ENCODE data around the gene KCNE4.

Gene KCNE4

GRCh38 chr2:223083402-223084070 is 31.5 kb downstream of the KCNE4 start:
- no peak overlapping the region for H3K4me3 ChIP-seq (ENCODE audit: low read depth, low read length)

- no peak overlapping the region for H3K4me3 ChIP-seq (ENCODE audit: low read depth, low read length)
These were observed 32.9 kb downstream of the KCNE4 start for GRCh38 chr2:223084873-223085272.

GRCh38 chr2:223086370-223086981 is 34.5 kb downstream of the KCNE4 start:
- H3K4me3 ChIP-seq (ENCODE audit: low read depth, low read length) = no peak overlapping the region

GRCh38 chr2:223087466-223087865 is 35.5 kb downstream of the KCNE4 start:
- no peak overlapping the region for H3K4me3 ChIP-seq (ENCODE audit: low read depth, low read length)

- H3K4me3 ChIP-seq (ENCODE audit: low read depth, low read length) = no peak overlapping the region
These were observed 36.9 kb downstream of the KCNE4 start for GRCh38 chr2:223088866-223089265.

- no peak overlapping the region for H3K4me3 ChIP-seq (ENCODE audit: low read depth, low read length)
These were observed 38.0 kb downstream of the KCNE4 start for GRCh38 chr2:223090039-223090438.

GRCh38 chr2:223090540-223091235 is 38.7 kb downstream of the KCNE4 start:
- no peak overlapping the region for H3K4me3 ChIP-seq (ENCODE audit: low read depth, low read length)

- no peak overlapping the region for H3K4me3 ChIP-seq (ENCODE audit: low read depth, low read length)
These were observed 40.7 kb downstream of the KCNE4 start for GRCh38 chr2:223092667-223093066.

- H3K4me3 ChIP-seq (ENCODE audit: low read depth, low read length) = no peak overlapping the region
These were observed 41.6 kb downstream of the KCNE4 start for GRCh38 chr2:223093436-223094241.

GRCh38 chr2:223095207-223095606 is 43.2 kb downstream of the KCNE4 start:
- no peak overlapping the region for H3K4me3 ChIP-seq (ENCODE audit: low read depth, low read length)

- H3K4me3 ChIP-seq (ENCODE audit: low read depth, low read length) = no peak overlapping the region
These were observed 44.4 kb downstream of the KCNE4 start for GRCh38 chr2:223096235-223096970.

GRCh38 chr2:223097888-223098383 is 45.9 kb downstream of the KCNE4 start:
- no peak overlapping the region for H3K4me3 ChIP-seq (ENCODE audit: low read depth, low read length)

GRCh38 chr2:223099561-223099960 is 47.6 kb downstream of the KCNE4 start:
- no peak overlapping the region for H3K4me3 ChIP-seq (ENCODE audit: low read depth, low read length)

- no peak overlapping the region for H3K4me3 ChIP-seq (ENCODE audit: low read depth, low read length)
These were observed 48.1 kb downstream of the KCNE4 start for GRCh38 chr2:223100061-223100511.

GRCh38 chr2:223101340-223102039 is 49.5 kb downstream of the KCNE4 start:
- no peak overlapping the region for H3K4me3 ChIP-seq (ENCODE audit: low read depth, low read length)

- no peak overlapping the region for H3K4me3 ChIP-seq (ENCODE audit: low read depth, low read length)
These were observed 50.0 kb downstream of the KCNE4 start for GRCh38 chr2:223102040-223102400.

- H3K4me3 ChIP-seq (ENCODE audit: low read depth, low read length) = no peak overlapping the region
These were observed 50.5 kb downstream of the KCNE4 start for GRCh38 chr2:223102450-223102849.

- H3K4me3 ChIP-seq (ENCODE audit: low read depth, low read length) = no peak overlapping the region
These were observed 52.5 kb downstream of the KCNE4 start for GRCh38 chr2:223104336-223105132.

Measured in iPS-11a (cell line).